Small intestine (tissue), 7 donors: ENCODE measurements around the gene ZNF438. TPM values are rescaled to one million over a fixed set of nuclear protein-coding genes. Genes with fewer than 3 reads are reported as not detected.
A peak's percentile ranks its signal among the peaks of the same experiment; 100 is the strongest.

ENCODE experiments used
- DNase-seq, 2 donors: peaks; one replicate each; pipeline versions ENCODE4 v3.0.0 to v3.0.0-alpha.2; 2013
- FAIRE-seq: peaks from 2 replicates; lab custom pipeline; 2012; peaks lifted over from hg19 to GRCh38; lab: Jason Lieb, UNC
- H3K27ac ChIP-seq, 3 donors: one replicate each; pipeline ENCODE4 v1.5.1; 2013; ENCODE audit warnings: low read length in 2 of 3, mild to moderate bottlenecking in 2 of 3, control low read depth in 1 of 3, inconsistent platforms in 1 of 3, low read depth in 1 of 3, moderate library complexity in 1 of 3
- H3K27me3 ChIP-seq, 3 donors: one replicate each; pipeline ENCODE4 v1.6.1; 2013; ENCODE audit warnings: low read length in 3 of 3, inconsistent platforms in 1 of 3; ENCODE audit not compliant: control insufficient read depth in 3 of 3, insufficient read depth in 3 of 3
- H3K36me3 ChIP-seq, 3 donors: one replicate each; pipeline ENCODE4 v1.6.1; 2013; ENCODE audit warnings: low read length in 3 of 3, inconsistent platforms in 1 of 3, low read depth in 1 of 3, mild to moderate bottlenecking in 1 of 3, moderate library complexity in 1 of 3; ENCODE audit not compliant: control insufficient read depth in 3 of 3, insufficient read depth in 2 of 3
- H3K4me1 ChIP-seq, 3 donors: one replicate each; pipeline ENCODE4 v1.6.1; 2013; ENCODE audit warnings: low read length in 2 of 3, inconsistent platforms in 1 of 3, low read depth in 1 of 3, mild to moderate bottlenecking in 1 of 3, moderate library complexity in 1 of 3; ENCODE audit not compliant: control insufficient read depth in 3 of 3, insufficient read depth in 2 of 3
- H3K4me3 ChIP-seq, 3 donors: one replicate each; pipeline ENCODE4 v1.5.1; 2013; ENCODE audit warnings: low read length in 3 of 3, control low read depth in 1 of 3, inconsistent platforms in 1 of 3, low read depth in 1 of 3, mild to moderate bottlenecking in 1 of 3, moderate library complexity in 1 of 3
- H3K9me3 ChIP-seq, 2 donors: one replicate each; pipeline ENCODE4 v1.6.1; 2013; ENCODE audit warnings: low read depth in 1 of 2, low read length in 1 of 2; ENCODE audit not compliant: control insufficient read depth in 2 of 2, insufficient read depth in 1 of 2
- WGBS, 3 donors: extraction: QIAGEN DNeasy Blood & Tissue Kit; methylation state at CpG; one replicate each; pipeline ENCODE4 v1.1.7; 2013; 5-methylcytosine and 5-hydroxymethylcytosine counted together
- polyA plus RNA-seq, 4 donors: library from polyadenylated mRNA; stranded (reverse) in 3 of 4; unstranded in 1 of 4; fragments of 200-250 nt in 3 of 4; fragments of 120-200 nt in 1 of 4; gene quantifications; one replicate each; pipeline versions ENCODE4 v1.2.1 to v1.2.3, GENCODE V29; 2013
- donor health status: healthy with polysubstance abuse.
- donor health status: control.
- donor health status: control.
- donor health status: Bipolar disorder and iron deficiency.
- donor health status: healthy.

Gene ZNF438
- polyA plus RNA-seq, 4 donors = 4.1 to 6.4 (median 5.5) TPM

DNA sequence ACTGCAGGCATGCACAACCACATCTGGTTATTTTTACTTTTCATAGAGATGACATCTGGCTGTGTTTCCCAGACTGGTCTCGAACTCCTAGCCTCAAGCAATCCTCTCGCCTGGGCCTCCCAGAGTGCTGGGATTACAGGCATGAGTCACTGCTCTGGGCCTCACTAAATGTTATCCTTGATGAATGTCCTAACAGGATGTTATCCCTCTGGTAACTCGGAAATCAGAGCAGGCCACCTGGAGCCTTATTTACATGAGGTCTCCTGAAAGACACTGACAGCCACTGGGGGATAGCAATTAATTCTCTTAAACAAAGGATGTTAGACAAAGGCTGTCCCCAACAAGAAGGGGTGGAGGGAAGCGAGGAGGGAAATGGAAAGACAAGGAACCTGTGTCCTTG, 4.5 kb upstream of the ZNF438 start:
- WGBS, 3 donors = 80 to 86% (median 85%) methylated on average over 4 of the region's 4 CpGs
- FAIRE-seq = no peak

DNA sequence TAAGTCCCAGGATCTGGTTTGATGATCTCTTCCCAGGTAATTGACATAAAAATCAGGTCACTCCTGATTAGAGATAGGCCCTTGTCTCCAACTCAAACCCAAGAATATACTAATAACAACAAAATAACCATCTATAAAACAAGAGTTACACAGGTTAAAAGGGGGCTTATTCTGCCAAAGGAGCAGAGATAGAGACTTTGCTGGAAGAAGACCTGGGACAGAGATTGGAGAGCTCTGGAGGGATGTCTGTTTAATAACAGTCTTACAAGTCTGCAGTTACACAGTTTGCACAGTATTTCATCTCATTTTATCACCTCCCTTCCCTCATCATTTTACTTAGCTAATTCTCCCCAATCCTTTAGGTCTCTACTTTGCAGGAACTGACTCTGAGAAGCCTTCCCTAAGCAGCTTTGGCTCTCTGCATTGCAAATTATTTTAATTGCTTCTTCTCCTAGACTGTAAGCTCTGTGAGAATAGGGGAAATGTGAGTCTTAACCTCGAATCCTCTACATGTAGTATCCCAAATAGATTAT, 3.7 kb upstream of the ZNF438 start:
- WGBS, 3 donors = 82 to 94% (median 86%) methylated on average over 1 of the region's 1 CpG
- Histone ChIP-seq H3K27ac (no peak overlapping the region), H3K9me3 (no peaks in the 10 kb centered on the region), H3K27me3 (no peaks in the 10 kb centered on the region), H3K4me1 (peaks cover 0 to 4% (median 4%) of the 10 kb centered on the region in 3 donors), H3K4me3 (no peak overlapping the region), H3K36me3 (no peaks in the 10 kb centered on the region)
- no peak for DNase-seq
- no peak for FAIRE-seq

More for the DNA sequence above, 4.5 kb upstream of the ZNF438 start:
- no peaks in the 10 kb centered on the region for H3K27me3 ChIP-seq
- H3K36me3 ChIP-seq = no peaks in the 10 kb centered on the region
- H3K9me3 ChIP-seq = no peaks in the 10 kb centered on the region
- peak overlapping the region in 1 of 3 donors; percentile 39 for H3K27ac ChIP-seq
- H3K4me3 ChIP-seq = no peak overlapping the region
- peaks cover 0 to 2% (median 0%) of the 10 kb centered on the region in 3 donors for H3K4me1 ChIP-seq
- DNase-seq = no peak

DNA sequence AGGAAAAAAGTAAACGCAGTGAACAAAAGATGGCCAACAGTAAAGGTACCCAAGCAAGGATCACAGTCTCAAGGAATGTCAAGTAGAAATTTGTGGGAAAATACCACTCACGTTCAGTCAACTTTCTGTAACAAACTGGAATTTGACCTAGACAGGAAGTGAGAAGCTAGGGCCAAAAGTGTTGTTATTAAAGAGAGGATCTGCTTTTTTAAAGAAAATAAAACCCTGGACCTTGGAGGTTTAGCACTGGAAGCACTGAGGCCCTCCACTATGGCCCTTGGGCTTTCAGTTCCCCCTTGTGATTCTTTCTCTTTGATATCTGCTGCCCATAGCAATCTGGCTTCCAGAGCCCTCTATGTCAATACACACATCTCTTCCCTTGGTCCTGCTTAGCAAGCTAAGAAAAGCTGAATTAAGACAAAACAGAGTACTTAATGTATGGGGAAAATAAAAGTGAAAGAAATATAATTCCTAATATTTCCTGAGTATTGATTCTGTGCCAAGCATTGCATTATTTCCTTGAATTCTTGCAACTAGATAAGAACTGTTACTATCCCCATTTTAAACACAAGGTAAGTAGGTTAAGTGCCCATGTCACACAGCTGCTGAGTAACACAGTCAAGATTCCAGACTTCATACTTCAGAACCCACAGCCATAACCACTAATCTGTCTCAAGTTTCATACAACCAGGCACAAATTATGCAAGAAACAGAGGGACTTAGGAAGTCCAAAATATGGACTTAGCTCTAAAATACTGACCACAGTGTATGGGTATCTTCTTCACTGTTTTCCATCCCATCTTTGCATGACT, 2.6 kb upstream of the ZNF438 start:
- no peaks in the 10 kb centered on the region for H3K36me3 ChIP-seq
- WGBS, 3 donors = 53 to 63% (median 61%) methylated on average over 2 of the region's 2 CpGs
- peak overlapping the region in 2 of 3 donors; percentile 17 to 71 for H3K27ac ChIP-seq
- no peaks in the 10 kb centered on the region for H3K27me3 ChIP-seq
- DNase-seq (peak in 1 of 2 donors; percentile 7), FAIRE-seq (no peak)
- H3K4me1 ChIP-seq = peaks cover 3 to 4% (median 4%) of the 10 kb centered on the region in 3 donors
- no peaks in the 10 kb centered on the region for H3K9me3 ChIP-seq
- no peak overlapping the region for H3K4me3 ChIP-seq

DNA sequence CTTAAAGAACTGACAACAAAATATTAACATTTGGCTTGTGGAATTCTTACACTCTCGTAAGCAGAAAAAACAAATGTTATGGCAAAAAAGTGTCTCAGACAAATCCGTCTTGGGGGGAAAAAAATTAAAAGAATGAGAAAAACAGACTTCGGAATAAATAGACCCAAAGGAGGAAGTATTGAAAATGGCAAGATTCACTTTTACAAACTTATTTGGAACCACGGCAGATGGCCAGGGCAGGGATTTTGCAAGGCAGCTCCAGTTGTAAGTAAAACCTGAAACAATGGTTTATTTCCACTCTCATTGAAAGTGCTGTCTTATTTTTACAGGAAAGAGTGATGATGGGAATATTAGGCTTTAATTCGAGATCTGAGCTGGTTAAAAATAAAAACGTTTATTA, 1.5 kb upstream of the ZNF438 start:
- no peaks in the 10 kb centered on the region for H3K36me3 ChIP-seq
- FAIRE-seq = no peak

DNA sequence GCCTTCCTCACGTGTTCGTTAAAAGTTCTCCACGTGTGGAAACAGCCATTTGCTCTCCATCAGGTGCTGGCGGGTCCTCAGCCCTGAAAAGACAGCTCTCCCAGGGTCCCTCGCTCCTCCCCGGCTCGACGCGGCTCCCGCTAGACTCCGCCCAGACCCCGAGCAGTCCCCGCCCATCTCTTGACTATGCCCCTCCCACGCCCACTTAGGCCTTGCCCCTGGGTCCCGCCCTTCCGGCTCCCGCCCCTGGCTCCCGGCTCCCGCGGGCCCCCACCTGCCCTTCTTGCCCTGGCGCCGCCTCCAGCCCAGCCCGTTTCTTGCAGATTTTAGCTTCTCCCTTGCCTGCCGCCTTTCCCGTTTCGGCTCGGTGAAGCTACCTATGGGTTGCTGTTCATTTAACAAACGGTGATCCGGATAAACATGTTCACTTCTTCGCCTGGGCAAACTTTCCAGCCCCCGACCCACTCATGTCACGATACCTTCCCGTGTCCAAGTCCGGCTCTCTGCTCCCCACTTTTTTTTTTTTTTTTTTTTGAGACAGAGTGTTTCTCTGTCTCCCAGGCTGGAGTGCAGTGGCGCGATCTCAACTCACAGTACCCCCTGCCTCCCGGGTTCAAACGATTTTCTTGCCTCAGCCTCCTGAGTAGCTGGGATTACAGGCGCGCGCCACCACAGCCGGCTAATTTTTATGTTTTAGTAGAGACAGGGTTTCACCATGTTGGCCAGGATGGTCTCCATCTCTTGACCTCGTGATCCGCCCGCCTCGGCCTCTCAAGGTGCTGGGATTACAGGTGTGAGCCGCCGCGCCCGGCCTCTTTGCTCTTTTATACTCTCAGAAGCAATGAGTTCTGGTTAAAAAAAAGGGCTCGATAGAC, 830 bp upstream of the ZNF438 start:
- no peaks in the 10 kb centered on the region for H3K9me3 ChIP-seq
- H3K4me1 ChIP-seq = peaks cover 3 to 4% (median 4%) of the 10 kb centered on the region in 3 donors
- FAIRE-seq (no peak), DNase-seq (peak; percentile 96 to 97)
- H3K27me3 ChIP-seq = no peaks in the 10 kb centered on the region
- H3K27ac ChIP-seq = peak overlapping the region; percentile 99 to 100 (median 100)
- no peaks in the 10 kb centered on the region for H3K36me3 ChIP-seq
- WGBS, 3 donors = 13 to 24% (median 19%) methylated on average over 49 to 51 of the region's 51 CpGs
- H3K4me3 ChIP-seq = peak overlapping the region; percentile 36 to 80 (median 70)

More for the DNA sequence above, 1.5 kb upstream of the ZNF438 start:
- DNase-seq = no peak
- H3K27me3 ChIP-seq = no peaks in the 10 kb centered on the region
- peak overlapping the region in 1 of 3 donors; percentile 70 for H3K4me3 ChIP-seq
- H3K27ac ChIP-seq = no peak overlapping the region
- H3K9me3 ChIP-seq = no peaks in the 10 kb centered on the region
- WGBS, 3 donors = 71 to 85% (median 79%) methylated on average over 6 of the region's 6 CpGs
- H3K4me1 ChIP-seq = peaks cover 3 to 4% (median 4%) of the 10 kb centered on the region in 3 donors

DNA sequence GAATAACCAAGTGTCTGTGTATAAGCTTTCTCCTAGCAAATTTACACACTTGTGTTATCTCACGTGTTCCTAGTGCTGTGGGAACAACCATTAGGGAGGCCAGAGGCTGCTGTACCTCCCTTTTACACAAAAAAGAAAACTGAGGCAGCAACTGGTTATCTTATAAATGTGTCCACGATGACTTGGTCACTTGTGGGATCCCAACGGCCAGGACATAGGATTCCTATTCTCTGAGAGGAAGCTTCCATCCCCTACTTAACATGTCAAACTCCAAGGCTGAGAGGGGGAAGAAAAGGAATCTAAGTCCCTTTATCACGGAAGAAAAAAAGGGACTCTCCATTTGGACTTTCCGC, 484 bp downstream of the ZNF438 start:
- FAIRE-seq = no peak
- no peak for DNase-seq
- peaks cover 3 to 4% (median 4%) of the 10 kb centered on the region in 3 donors for H3K4me1 ChIP-seq
- no peaks in the 10 kb centered on the region for H3K27me3 ChIP-seq
- peak overlapping the region; percentile 48 to 80 (median 70) for H3K4me3 ChIP-seq
- no peaks in the 10 kb centered on the region for H3K9me3 ChIP-seq
- H3K36me3 ChIP-seq = no peaks in the 10 kb centered on the region
- H3K27ac ChIP-seq = peak overlapping the region; percentile 99 to 100 (median 100)
- 0 to 8% (median 8%) methylated on average over 5 of the region's 5 CpGs for WGBS, 3 donors

DNA sequence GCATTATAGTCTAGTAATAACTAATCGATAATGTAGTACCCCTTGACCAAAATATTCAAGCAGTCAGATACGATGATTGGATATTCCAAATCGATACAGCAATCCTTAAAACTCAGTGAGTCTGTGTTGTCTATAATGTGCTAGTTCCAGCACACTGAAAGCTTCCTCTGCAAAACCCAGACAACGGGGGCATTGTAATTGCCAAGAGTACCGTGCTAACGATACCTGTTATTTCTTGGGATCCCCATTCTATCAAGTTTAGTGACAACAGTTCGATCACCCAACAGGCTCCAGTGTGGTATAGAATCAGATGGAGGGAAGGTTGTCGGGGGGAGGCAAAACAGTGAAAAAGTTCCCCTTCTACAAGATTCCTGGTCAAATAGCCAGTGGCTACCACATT, 865 bp downstream of the ZNF438 start:
- FAIRE-seq (no peak), DNase-seq (peak in 1 of 2 donors; percentile 38)
- Histone ChIP-seq H3K27ac (peak overlapping the region; percentile 99 to 100 (median 100)), H3K36me3 (no peaks in the 10 kb centered on the region), H3K27me3 (no peaks in the 10 kb centered on the region), H3K4me3 (peak overlapping the region in 2 of 3 donors; percentile 70 to 80), H3K9me3 (no peaks in the 10 kb centered on the region), H3K4me1 (peaks cover 3 to 4% (median 4%) of the 10 kb centered on the region in 3 donors)
- WGBS, 3 donors = 17 to 57% (median 34%) methylated on average over 8 of the region's 8 CpGs

DNA sequence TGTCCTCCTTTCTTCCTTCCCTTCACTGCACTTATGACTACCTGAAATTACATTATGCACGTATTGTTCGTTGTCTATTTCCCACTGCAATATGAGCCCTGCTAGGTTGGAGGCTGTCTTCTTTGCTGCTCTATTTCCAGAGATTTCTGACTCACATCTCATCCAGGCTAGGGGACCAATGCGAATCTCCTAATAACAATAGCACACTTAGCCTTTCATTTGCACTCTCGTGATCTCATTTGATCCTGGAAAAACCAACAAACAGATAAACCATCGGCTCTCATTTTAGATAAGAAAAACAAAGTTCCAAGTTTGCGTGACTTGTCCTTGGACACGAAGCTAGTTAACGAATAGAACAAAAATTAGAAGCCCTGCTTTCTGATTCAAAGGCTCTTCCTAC, 1.4 kb downstream of the ZNF438 start:
- H3K27ac ChIP-seq = peak overlapping the region in 2 of 3 donors; percentile 100
- peaks cover 3 to 4% (median 4%) of the 10 kb centered on the region in 3 donors for H3K4me1 ChIP-seq

More for the DNA sequence above, 1.4 kb downstream of the ZNF438 start:
- DNase-seq = peak; percentile 26 to 39
- Histone ChIP-seq H3K4me3 (peak overlapping the region in 1 of 3 donors; percentile 80), H3K27me3 (no peaks in the 10 kb centered on the region), H3K36me3 (no peaks in the 10 kb centered on the region), H3K9me3 (no peaks in the 10 kb centered on the region)
- FAIRE-seq = no peak
- WGBS, 3 donors = 22 to 55% (median 33%) methylated on average over 8 of the region's 8 CpGs
